Cardiac muscle cell (in vitro differentiated cells and primary cell): ENCODE results near the gene KISS1R. TPM values are rescaled to one million over a fixed set of nuclear protein-coding genes. Genes with fewer than 3 reads are reported as not detected.

Experiments
- DNase-seq, 2 donors: peaks; one replicate each; pipeline versions ENCODE4 v3.0.0 to v3.0.0-alpha.2; 2010 to 2017; ENCODE audit warnings: low read depth in 1 of 2, low spot score in 1 of 2
- H3K27ac ChIP-seq: fragments of 200-600 bp; sonication (generic); 2 replicates; pipeline ENCODE4 v1.5.1; 2016
- H3K27me3 ChIP-seq: fragments of 200-600 bp; sonication (generic); 2 replicates; pipeline ENCODE4 v1.6.0; 2016; ENCODE audit warnings: control low read depth
- H3K36me3 ChIP-seq: fragments of 200-600 bp; sonication (generic); 2 replicates; pipeline ENCODE4 v1.5.1; 2016; ENCODE audit warnings: control low read depth
- H3K4me1 ChIP-seq: fragments of 200-600 bp; sonication (generic); 2 replicates; pipeline ENCODE4 v1.8.1; 2017; ENCODE audit warnings: low read depth, mild to moderate bottlenecking, mixed run types
- H3K4me3 ChIP-seq: fragments of 200-600 bp; sonication (generic); 2 replicates; pipeline ENCODE4 v1.5.1; 2016; ENCODE audit warnings: mild to moderate bottlenecking
- H3K9me3 ChIP-seq: fragments of 200-600 bp; sonication (generic); 2 replicates; pipeline ENCODE4 v1.5.1; 2017; ENCODE audit warnings: low read depth, mild to moderate bottlenecking, control low read depth
- polyA plus RNA-seq: library from polyadenylated mRNA; unstranded; fragments of >200 nt; fragmentation: Nextera tagmentation; extraction: Ambion mirVana; gene quantifications from 2 replicates; pipeline ENCODE4 v1.2.1, GENCODE V29; 2016
- total RNA-seq: library from RNA; depleted of rRNA; stranded (reverse); fragments of >200 nt; gene quantifications from 2 replicates; pipeline ENCODE4 v1.2.3, GENCODE V29; 2016
- TF ChIP-seq, protein P1 (sequence below): IDR thresholded peaks from 2 replicates; pipeline ENCODE4 v1.5.1; 2012; ENCODE audit warnings: low read depth, mild to moderate bottlenecking, low read length

The KISS1R gene
- total and polyA plus RNA-seq, 2 experiments from 2014 or later, result 1.2 to 3.2 TPM

DNA sequence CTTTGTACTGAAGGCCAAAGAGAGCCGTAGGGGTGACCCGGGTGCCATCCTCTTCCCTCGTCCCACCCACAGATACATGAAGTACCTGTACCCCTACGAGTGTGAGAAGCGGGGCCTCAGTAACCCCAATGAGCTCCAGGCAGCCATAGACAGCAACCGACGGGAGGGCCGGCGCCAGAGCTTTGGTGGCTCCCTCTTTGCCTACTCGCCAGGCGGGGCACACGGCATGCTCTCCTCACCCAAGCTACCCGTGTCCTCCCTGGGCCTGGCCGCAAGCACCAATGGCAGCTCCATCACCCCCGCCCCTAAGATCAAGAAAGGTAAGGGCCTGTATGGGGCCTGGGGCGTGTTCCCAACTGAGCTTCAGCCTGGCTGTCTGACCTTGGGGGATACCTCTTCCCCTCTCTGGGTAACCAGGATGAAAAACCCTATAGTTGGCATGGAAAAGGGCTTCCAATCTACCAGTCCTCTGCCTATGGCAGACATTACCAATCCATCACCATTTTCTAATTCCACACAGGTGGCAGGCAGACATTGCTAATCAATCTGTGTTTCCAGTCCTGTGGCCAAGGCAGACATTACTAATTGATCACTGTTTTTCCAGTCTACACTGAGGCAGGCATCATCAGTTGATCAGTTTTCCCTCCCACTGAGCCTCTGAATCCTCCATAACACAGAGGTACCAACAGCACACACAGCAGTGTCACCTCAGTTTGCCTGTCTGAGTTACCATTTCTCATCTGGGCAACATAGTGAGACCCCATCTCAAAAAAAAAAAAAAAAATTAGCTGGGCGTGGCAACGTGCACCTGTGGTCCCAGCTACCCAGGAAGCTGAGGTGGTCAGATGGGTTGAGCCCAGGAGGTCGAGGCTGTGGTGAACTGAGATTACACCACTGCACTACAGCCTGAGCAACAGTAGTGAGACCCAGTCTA is 47.9 kb downstream of the KISS1R start:
- Histone ChIP-seq H3K4me3 (no peak overlapping the region), H3K27me3 (no peaks in the 10 kb centered on the region), H3K27ac (no peak overlapping the region), H3K36me3 (peaks cover 37% of the 10 kb centered on the region), H3K4me1 (peaks cover 13% of the 10 kb centered on the region), H3K9me3 (no peaks in the 10 kb centered on the region)
- TF ChIP-seq, protein P1, sequence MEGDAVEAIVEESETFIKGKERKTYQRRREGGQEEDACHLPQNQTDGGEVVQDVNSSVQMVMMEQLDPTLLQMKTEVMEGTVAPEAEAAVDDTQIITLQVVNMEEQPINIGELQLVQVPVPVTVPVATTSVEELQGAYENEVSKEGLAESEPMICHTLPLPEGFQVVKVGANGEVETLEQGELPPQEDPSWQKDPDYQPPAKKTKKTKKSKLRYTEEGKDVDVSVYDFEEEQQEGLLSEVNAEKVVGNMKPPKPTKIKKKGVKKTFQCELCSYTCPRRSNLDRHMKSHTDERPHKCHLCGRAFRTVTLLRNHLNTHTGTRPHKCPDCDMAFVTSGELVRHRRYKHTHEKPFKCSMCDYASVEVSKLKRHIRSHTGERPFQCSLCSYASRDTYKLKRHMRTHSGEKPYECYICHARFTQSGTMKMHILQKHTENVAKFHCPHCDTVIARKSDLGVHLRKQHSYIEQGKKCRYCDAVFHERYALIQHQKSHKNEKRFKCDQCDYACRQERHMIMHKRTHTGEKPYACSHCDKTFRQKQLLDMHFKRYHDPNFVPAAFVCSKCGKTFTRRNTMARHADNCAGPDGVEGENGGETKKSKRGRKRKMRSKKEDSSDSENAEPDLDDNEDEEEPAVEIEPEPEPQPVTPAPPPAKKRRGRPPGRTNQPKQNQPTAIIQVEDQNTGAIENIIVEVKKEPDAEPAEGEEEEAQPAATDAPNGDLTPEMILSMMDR, result no peak
- no peak for DNase-seq

DNA sequence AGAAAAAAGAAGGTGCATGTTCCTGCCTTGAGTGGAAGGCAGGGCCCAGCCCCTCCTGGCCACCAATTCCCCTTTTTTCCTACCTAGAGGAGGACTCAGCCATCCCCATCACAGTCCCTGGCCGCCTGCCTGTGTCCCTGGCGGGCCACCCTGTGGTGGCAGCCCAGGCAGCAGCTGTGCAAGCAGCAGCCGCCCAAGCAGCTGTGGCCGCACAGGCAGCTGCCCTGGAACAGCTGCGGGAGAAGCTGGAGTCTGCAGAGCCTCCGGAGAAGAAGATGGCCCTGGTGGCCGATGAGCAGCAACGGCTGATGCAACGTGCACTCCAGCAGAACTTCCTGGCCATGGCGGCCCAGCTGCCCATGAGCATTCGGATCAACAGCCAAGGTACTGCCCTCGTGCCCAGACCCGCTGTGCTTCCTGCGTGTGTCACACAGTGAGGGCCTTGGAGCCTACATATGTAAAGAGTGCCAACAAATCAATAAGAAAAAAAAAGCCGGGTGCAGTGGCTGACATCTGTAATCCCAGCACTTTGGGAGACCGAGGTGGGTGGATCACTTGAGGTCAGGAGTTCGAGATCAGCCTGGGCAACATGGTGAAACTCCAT is 49.5 kb downstream of the KISS1R start:
- no peak for DNase-seq
- H3K4me1 ChIP-seq, result peaks cover 5% of the 10 kb centered on the region

More for the DNA sequence above, 49.5 kb downstream of the KISS1R start:
- H3K4me3 ChIP-seq, result no peak overlapping the region
- no peaks in the 10 kb centered on the region for H3K27me3 ChIP-seq
- TF ChIP-seq, protein P1, result no peak
- peaks cover 46% of the 10 kb centered on the region for H3K36me3 ChIP-seq
- H3K9me3 ChIP-seq, result no peaks in the 10 kb centered on the region
- H3K27ac ChIP-seq, result no peak overlapping the region

Other genes starting within 250 kb of the KISS1R start
- 44.4 and 46.9 TPM in 2 replicates for gene FSTL3, start 240.9 kb upstream of the KISS1R start, total RNA-seq
- 33.0 and 34.7 TPM in 2 replicates for gene FSTL3, start 240.9 kb upstream of the KISS1R start, polyA plus RNA-seq
- gene PRSS57, start 221.9 kb upstream of the KISS1R start, total RNA-seq, result not detected in 2 replicates
- 0.22 TPM in 1 of 2 replicates, not detected in the other for gene PRSS57, start 221.9 kb upstream of the KISS1R start, polyA plus RNA-seq
- gene PALM, start 208.4 kb upstream of the KISS1R start, total RNA-seq, result 63.5 and 105 TPM in 2 replicates
- gene PALM, start 208.4 kb upstream of the KISS1R start, polyA plus RNA-seq, result 23.0 and 33.0 TPM in 2 replicates
- gene MISP, start 166.2 kb upstream of the KISS1R start, total RNA-seq, result 0.18 and 1.2 TPM in 2 replicates
- gene MISP, start 166.2 kb upstream of the KISS1R start, polyA plus RNA-seq, result not detected in 2 replicates
- gene PTBP1, start 119.9 kb upstream of the KISS1R start, total RNA-seq, result 92.0 and 92.7 TPM in 2 replicates
- gene PTBP1, start 119.9 kb upstream of the KISS1R start, polyA plus RNA-seq, result 110 and 111 TPM in 2 replicates
- gene PLPPR3, start 95.4 kb upstream of the KISS1R start, total RNA-seq, result 70.8 and 88.2 TPM in 2 replicates
- 65.7 and 92.9 TPM in 2 replicates for gene PLPPR3, start 95.4 kb upstream of the KISS1R start, polyA plus RNA-seq
- 1.4 and 5.7 TPM in 2 replicates for gene AZU1, start 89.5 kb upstream of the KISS1R start, total RNA-seq
- 1.5 and 5.6 TPM in 2 replicates for gene AZU1, start 89.5 kb upstream of the KISS1R start, polyA plus RNA-seq
- gene PRTN3, start 76.3 kb upstream of the KISS1R start, total RNA-seq, result 0.60 TPM in 1 of 2 replicates, not detected in the other
- 0.44 and 0.57 TPM in 2 replicates for gene PRTN3, start 76.3 kb upstream of the KISS1R start, polyA plus RNA-seq
- not detected in 2 replicates for gene ELANE, start 65.0 kb upstream of the KISS1R start, total RNA-seq
- gene ELANE, start 65.0 kb upstream of the KISS1R start, polyA plus RNA-seq, result not detected in 2 replicates
- 1.6 and 2.9 TPM in 2 replicates for gene CFD, start 57.7 kb upstream of the KISS1R start, total RNA-seq
- gene CFD, start 57.7 kb upstream of the KISS1R start, polyA plus RNA-seq, result 3.1 and 6.5 TPM in 2 replicates
- 61.9 and 67.2 TPM in 2 replicates for gene MED16, start 24.1 kb upstream of the KISS1R start, total RNA-seq
- 104 and 145 TPM in 2 replicates for gene MED16, start 24.1 kb upstream of the KISS1R start, polyA plus RNA-seq
- gene RNU6-9, start 23.8 kb upstream of the KISS1R start, total RNA-seq, result not detected in 2 replicates
- not detected in 2 replicates for gene RNU6-9, start 23.8 kb upstream of the KISS1R start, polyA plus RNA-seq
- 60.3 and 66.2 TPM in 2 replicates for gene R3HDM4, start 4.1 kb upstream of the KISS1R start, total RNA-seq
- gene R3HDM4, start 4.1 kb upstream of the KISS1R start, polyA plus RNA-seq, result 82.1 and 86.7 TPM in 2 replicates
- gene ARID3A, start 8.7 kb downstream of the KISS1R start, total RNA-seq, result 59.7 and 62.3 TPM in 2 replicates
- 39.1 and 48.7 TPM in 2 replicates for gene ARID3A, start 8.7 kb downstream of the KISS1R start, polyA plus RNA-seq
- gene WDR18, start 67.0 kb downstream of the KISS1R start, total RNA-seq, result 136 and 143 TPM in 2 replicates
- 241 and 262 TPM in 2 replicates for gene WDR18, start 67.0 kb downstream of the KISS1R start, polyA plus RNA-seq
- 5.4 and 8.5 TPM in 2 replicates for gene GRIN3B, start 83.1 kb downstream of the KISS1R start, total RNA-seq
- gene GRIN3B, start 83.1 kb downstream of the KISS1R start, polyA plus RNA-seq, result 3.0 and 4.9 TPM in 2 replicates
- 228 and 370 TPM in 2 replicates for gene TMEM259, start 103.8 kb downstream of the KISS1R start, total RNA-seq
- 403 and 445 TPM in 2 replicates for gene TMEM259, start 103.8 kb downstream of the KISS1R start, polyA plus RNA-seq
- not detected in 2 replicates for gene RNU6-2, start 104.2 kb downstream of the KISS1R start, total RNA-seq
- not detected in 2 replicates for gene RNU6-2, start 104.2 kb downstream of the KISS1R start, polyA plus RNA-seq
- 158 TPM in 2 replicates for gene CNN2, start 109.3 kb downstream of the KISS1R start, total RNA-seq
- 183 and 185 TPM in 2 replicates for gene CNN2, start 109.3 kb downstream of the KISS1R start, polyA plus RNA-seq
- gene ABCA7, start 122.8 kb downstream of the KISS1R start, total RNA-seq, result 43.6 and 44.0 TPM in 2 replicates
- gene ABCA7, start 122.8 kb downstream of the KISS1R start, polyA plus RNA-seq, result 36.8 and 60.4 TPM in 2 replicates
- gene ARHGAP45, start 149.8 kb downstream of the KISS1R start, total RNA-seq, result 88.6 and 133 TPM in 2 replicates
- gene ARHGAP45, start 149.8 kb downstream of the KISS1R start, polyA plus RNA-seq, result 39.3 and 67.5 TPM in 2 replicates
- gene POLR2E, start 178.0 kb downstream of the KISS1R start, total RNA-seq, result 371 and 410 TPM in 2 replicates
- 409 and 487 TPM in 2 replicates for gene POLR2E, start 178.0 kb downstream of the KISS1R start, polyA plus RNA-seq
- gene GPX4, start 186.7 kb downstream of the KISS1R start, total RNA-seq, result 759 and 903 TPM in 2 replicates
- gene GPX4, start 186.7 kb downstream of the KISS1R start, polyA plus RNA-seq, result 826 and 860 TPM in 2 replicates